ENCODE measurements around the gene MCM3. TPM values are rescaled to one million over a fixed set of nuclear protein-coding genes. Genes with fewer than 3 reads are reported as not detected.

Gene MCM3
- total RNA-seq, 1 experiment from 2014 or later, result 191 TPM

- ChIA-PET CTCF (no interaction called here), POLR2A (no interaction called here)
- no peak overlapping the region for H3K27ac ChIP-seq (ENCODE audit: low read depth, low read length)
Observed at GRCh38 chr6:52328729-52329128, 44.2 kb upstream of the MCM3 start.

More at GRCh38 chr6:52328729-52329128, 44.2 kb upstream of the MCM3 start:
- no peak overlapping the region for H3K9ac ChIP-seq (ENCODE audit: low read length)
- no peak overlapping the region for H2AFZ ChIP-seq (ENCODE audit: low read depth, low read length, poor library complexity, severe bottlenecking)
- no TSS peak for BruUV-seq (replicated peaks)
- no peaks in the 10 kb centered on the region for H3K79me2 ChIP-seq (ENCODE audit: insufficient read depth, low read length)
- H3K4me3 ChIP-seq (replicated peaks in 1 of 2; ENCODE audit: low read depth in 1 of 2, low read length in 2 of 2), result no peak overlapping the region
- no peaks in the 10 kb centered on the region for H3K36me3 ChIP-seq (ENCODE audit: control insufficient read depth in 1 of 2, insufficient read depth in 2 of 2, low read length in 2 of 2)
- no peaks in the 10 kb centered on the region for H3K9me3 ChIP-seq (ENCODE audit: control insufficient read depth in 1 of 2, insufficient read depth in 1 of 2, low read depth in 1 of 2, low read length in 2 of 2)
- RAD21 ChIA-PET (ENCODE audit: low non-redundant PET in 1 of 2, low total read pairs in 2 of 2, uncharacterized antibody in 2 of 2, unreplicated experiment in 2 of 2), result no interaction called here
- no peak for TF ChIP-seq FOSL1 (IDR thresholded peaks at IDR 0.05; ENCODE audit: low read depth)
- no peak for TF ChIP-seq CEBPB (IDR thresholded peaks at IDR 0.05; ENCODE audit: low read depth)
- TF ChIP-seq ATF3 (IDR thresholded peaks at IDR 0.05), result no peak
- no peak for TF ChIP-seq SRF (IDR thresholded peaks at IDR 0.05; ENCODE audit: low read depth)
- no peak for TF ChIP-seq ZBTB33 (IDR thresholded peaks at IDR 0.05; ENCODE audit: extremely low read depth, insufficient replicate concordance, low read length)
- TF ChIP-seq TCF7L2 (IDR thresholded peaks at IDR 0.05; ENCODE audit: borderline replicate concordance, extremely low read depth, insufficient read depth, insufficient read length), result no peak
- no peak for TF ChIP-seq EGR1 (IDR thresholded peaks at IDR 0.05; ENCODE audit: low read depth)
- TF ChIP-seq, protein P1, sequence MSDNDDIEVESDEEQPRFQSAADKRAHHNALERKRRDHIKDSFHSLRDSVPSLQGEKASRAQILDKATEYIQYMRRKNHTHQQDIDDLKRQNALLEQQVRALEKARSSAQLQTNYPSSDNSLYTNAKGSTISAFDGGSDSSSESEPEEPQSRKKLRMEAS (IDR thresholded peaks at IDR 0.05), result no peak
- no peak for TF ChIP-seq RAD21 (IDR thresholded peaks at IDR 0.05; ENCODE audit: low read depth)
- no peak for TF ChIP-seq EZH2phosphoT487 (IDR thresholded peaks at IDR 0.05; ENCODE audit: borderline replicate concordance)
- no peak for TF ChIP-seq ZNF274 (IDR thresholded peaks at IDR 0.05; ENCODE audit: low read depth, low read length)
- no peak for TF ChIP-seq ELF1 (IDR thresholded peaks at IDR 0.05; ENCODE audit: borderline replicate concordance, low read depth)
- TF ChIP-seq, protein P2, sequence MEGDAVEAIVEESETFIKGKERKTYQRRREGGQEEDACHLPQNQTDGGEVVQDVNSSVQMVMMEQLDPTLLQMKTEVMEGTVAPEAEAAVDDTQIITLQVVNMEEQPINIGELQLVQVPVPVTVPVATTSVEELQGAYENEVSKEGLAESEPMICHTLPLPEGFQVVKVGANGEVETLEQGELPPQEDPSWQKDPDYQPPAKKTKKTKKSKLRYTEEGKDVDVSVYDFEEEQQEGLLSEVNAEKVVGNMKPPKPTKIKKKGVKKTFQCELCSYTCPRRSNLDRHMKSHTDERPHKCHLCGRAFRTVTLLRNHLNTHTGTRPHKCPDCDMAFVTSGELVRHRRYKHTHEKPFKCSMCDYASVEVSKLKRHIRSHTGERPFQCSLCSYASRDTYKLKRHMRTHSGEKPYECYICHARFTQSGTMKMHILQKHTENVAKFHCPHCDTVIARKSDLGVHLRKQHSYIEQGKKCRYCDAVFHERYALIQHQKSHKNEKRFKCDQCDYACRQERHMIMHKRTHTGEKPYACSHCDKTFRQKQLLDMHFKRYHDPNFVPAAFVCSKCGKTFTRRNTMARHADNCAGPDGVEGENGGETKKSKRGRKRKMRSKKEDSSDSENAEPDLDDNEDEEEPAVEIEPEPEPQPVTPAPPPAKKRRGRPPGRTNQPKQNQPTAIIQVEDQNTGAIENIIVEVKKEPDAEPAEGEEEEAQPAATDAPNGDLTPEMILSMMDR (IDR thresholded peaks at IDR 0.05 in 2 of 3, conservative IDR thresholded peaks at IDR 0.05 in 1 of 3; ENCODE audit: borderline replicate concordance in 1 of 3, insufficient read depth in 1 of 3, low read depth in 2 of 3, low read length in 2 of 3), result no peak
- no peak for TF ChIP-seq SIN3A (IDR thresholded peaks at IDR 0.05; ENCODE audit: low read depth)
- TF ChIP-seq REST (IDR thresholded peaks at IDR 0.05; ENCODE audit: low read depth), result no peak
- TF ChIP-seq JUND (IDR thresholded peaks at IDR 0.05), result no peak
- TF ChIP-seq POLR2A (IDR thresholded peaks at IDR 0.05; ENCODE audit: borderline replicate concordance, extremely low read depth, insufficient read depth, insufficient read length), result no peak
- no peak for TF ChIP-seq SP1 (IDR thresholded peaks at IDR 0.05; ENCODE audit: low read depth)
- TF ChIP-seq POLR2AphosphoS5 (IDR thresholded peaks at IDR 0.05; ENCODE audit: low read depth, low read length), result no peak
- TF ChIP-seq ZFX (IDR thresholded peaks at IDR 0.05), result no peak
- no peak overlapping the region for H3K4me2 ChIP-seq (ENCODE audit: low read length)
- no peaks in the 10 kb centered on the region for H3K27me3 ChIP-seq (ENCODE audit: insufficient read depth, low read length)
- H3K4me1 ChIP-seq (ENCODE audit: control insufficient read depth in 1 of 2, insufficient read depth in 2 of 2, low read length in 2 of 2), result peaks cover 0 to 4% of the 10 kb centered on the region in 2 experiments; a peak in 2 of 4 replicates
- intact Hi-C loops (cut with micrococcal nuclease), result no loop called here
- ATAC-seq (no peak), DNase-seq (ENCODE audit: low read depth, low spot score) (no peak)
- no peaks in the 10 kb centered on the region for H3K9me2 ChIP-seq (ENCODE audit: insufficient read depth)
- no peaks in the 10 kb centered on the region for H4K20me1 ChIP-seq (ENCODE audit: insufficient read depth)
